Pancreas (tissue), 10 donors: ENCODE data around the gene PHAF1. TPM values are rescaled to one million over a fixed set of nuclear protein-coding genes. Genes with fewer than 3 reads are reported as not detected.
"Not testable (repeated sequence)": the region's sequence is repeated elsewhere in the genome, so short reads cannot be mapped to it uniquely, and the experiment has no call there.

Experiments used
- ATAC-seq, 4 donors: fragments of 200-7000 bp; cut with Tn5 transposase; one replicate each; pipeline versions ENCODE4 v1.8.0 to v1.9.1; 2020; ENCODE audit warnings: mild to moderate bottlenecking in 4 of 4, moderate library complexity in 4 of 4
- DNase-seq, 6 donors: peaks; one replicate each; pipeline ENCODE4 v3.0.0-alpha.2; 2020
- FAIRE-seq: peaks from 2 replicates; lab custom pipeline; 2012; peaks lifted over from hg19 to GRCh38; lab: Jason Lieb, UNC
- H3K27ac ChIP-seq, 4 donors: fragments of 200-600 bp; sonication (generic); 1 replicate in 3 of 4; 2 replicates in 1 of 4; pipeline versions ENCODE4 v1.5.0 to v1.8.0; 2020
- H3K27me3 ChIP-seq, 4 donors: fragments of 200-600 bp; one replicate each; pipeline ENCODE4 v1.8.0; 2021
- H3K36me3 ChIP-seq, 3 donors: fragments of 200-600 bp; sonication (generic) in 1 of 3; one replicate each; pipeline versions ENCODE4 v1.5.0 to v1.8.0; 2020 to 2021
- H3K4me1 ChIP-seq, 3 donors: fragments of 200-600 bp; one replicate each; pipeline ENCODE4 v1.8.0; 2021
- H3K4me3 ChIP-seq, 4 donors: fragments of 200-600 bp; sonication (generic) in 2 of 4; one replicate each; pipeline versions ENCODE4 v1.5.0 to v1.8.0; 2020 to 2021
- H3K9me3 ChIP-seq, 4 donors: fragments of 200-600 bp; one replicate each; pipeline ENCODE4 v1.8.0; 2021
- CTCF ChIP-seq, 4 donors: fragments of 200-600 bp; sonication (generic) in 3 of 4; IDR thresholded peaks; one replicate each; pipeline versions ENCODE4 v1.5.0 to v1.8.0; 2021; ENCODE audit warnings: antibody characterized with exemption in 4 of 4
- WGBS, 2 donors: extraction: QIAGEN DNeasy Blood & Tissue Kit; methylation state at CpG; one replicate each; pipeline ENCODE4 v1.1.7; 2013; 5-methylcytosine and 5-hydroxymethylcytosine counted together
- intact Hi-C, 3 donors: fragments of 100-400 bp; cut with DNase I; formaldehyde crosslinking; loops; one replicate each; pipeline versions ENCODE4 v1.11.1 to v1.14.2; 2022
- polyA plus RNA-seq, 2 donors: library from polyadenylated mRNA; stranded (reverse); fragments of 200-250 nt; gene quantifications; one replicate each; pipeline ENCODE4 v1.2.3, GENCODE V29; 2013
- total RNA-seq, 6 donors: library from RNA; stranded (reverse); fragmentation: NEBNext Ultra II Directional in 4 of 6; extraction: Animal tissue kit (Norgen Biotek cat#: 25700) in 4 of 6; gene quantifications; one replicate each; pipeline versions ENCODE4 v1.2.1 to v1.2.4, GENCODE V29; 2021 to 2023
- donor health status: healthy with polysubstance abuse.
- donor health status: DM: no; HTN: no; CAD: no; lungs with moderate emphysema.
- donor health status: DM: no; HTN: no; CAD: no.
- donor health status: control.
- donor health status: control.
- donor health status: Bipolar disorder and iron deficiency.
- donor health status: DM: yes; HTN: yes; CAD: no.
- donor health status: DM: no; HTN: no; CAD: no.
- donor health status: DM: no; HTN: no; CAD: no.
- donor health status: DM: yes; HTN: yes; CAD: no.

The PHAF1 gene
- total and polyA plus RNA-seq, 8 donors = 2.8 to 8.9 (median 4.9) TPM

- Histone ChIP-seq H3K4me3 (no peak overlapping the region), H3K27me3 (no peaks in the 10 kb centered on the region), H3K9me3 (no peaks in the 10 kb centered on the region), H3K36me3 (no peaks in the 10 kb centered on the region), H3K4me1 (peaks cover 0 to 8% (median 4%) of the 10 kb centered on the region in 3 donors), H3K27ac (no peak overlapping the region)
- DNase-seq = no peak
- FAIRE-seq = no peak
- no peak for TF ChIP-seq CTCF (IDR thresholded peaks at IDR 0.05)
- 83 to 85% methylated on average over 7 of the region's 7 CpGs for WGBS, 2 donors
- intact Hi-C loops = no loop called here
- no peak for ATAC-seq
Observed at GRCh38 chr16:67115639-67116038, 5.9 kb downstream of the PHAF1 start.

GRCh38 chr16:67116388-67117311 lies 6.9 kb downstream of the PHAF1 start:
- DNase-seq (no peak), ATAC-seq (no peak), FAIRE-seq (no peak)

GRCh38 chr16:67117716-67118115 lies 8.0 kb downstream of the PHAF1 start:
- Histone ChIP-seq H3K36me3 (peaks cover 0 to 4% (median 0%) of the 10 kb centered on the region in 3 donors), H3K9me3 (no peaks in the 10 kb centered on the region), H3K27me3 (no peaks in the 10 kb centered on the region), H3K4me1 (peaks cover 0 to 4% (median 0%) of the 10 kb centered on the region in 3 donors), H3K4me3 (no peak overlapping the region), H3K27ac (no peak overlapping the region)
- ATAC-seq (no peak), DNase-seq (no peak), FAIRE-seq (no peak)
- no peak for TF ChIP-seq CTCF (IDR thresholded peaks at IDR 0.05)
- WGBS, 2 donors = 98 to 99% methylated on average over 9 of the region's 9 CpGs
- intact Hi-C loops = no loop called here

More at GRCh38 chr16:67116388-67117311, 6.9 kb downstream of the PHAF1 start:
- 77% methylated on average over 13 of the region's 13 CpGs for WGBS, 2 donors
- intact Hi-C loops = no loop called here
- H3K27ac ChIP-seq = no peak overlapping the region
- H3K36me3 ChIP-seq = peaks cover 0 to under 1% (median 0%) of the 10 kb centered on the region in 3 donors
- no peak overlapping the region for H3K4me3 ChIP-seq
- H3K9me3 ChIP-seq = no peaks in the 10 kb centered on the region
- no peak for TF ChIP-seq CTCF (IDR thresholded peaks at IDR 0.05)
- no peaks in the 10 kb centered on the region for H3K27me3 ChIP-seq
- peaks cover 0 to 4% (median 0%) of the 10 kb centered on the region in 3 donors for H3K4me1 ChIP-seq

GRCh38 chr16:67120025-67120424 lies 10.3 kb downstream of the PHAF1 start:
- FAIRE-seq = no peak
- intact Hi-C loops = no loop called here
- no peak for ATAC-seq

GRCh38 chr16:67122799-67123198 lies 13.1 kb downstream of the PHAF1 start:
- H3K4me3 ChIP-seq, H3K27ac ChIP-seq, FAIRE-seq, ATAC-seq, intact Hi-C loops, H3K36me3 ChIP-seq, DNase-seq, H3K27me3 ChIP-seq, H3K9me3 ChIP-seq, H3K4me1 ChIP-seq: not testable (repeated sequence)
- WGBS, 2 donors = 95 to 96% methylated on average over 5 of the region's 5 CpGs

More at GRCh38 chr16:67120025-67120424, 10.3 kb downstream of the PHAF1 start:
- TF ChIP-seq CTCF (IDR thresholded peaks at IDR 0.05) = no peak
- Histone ChIP-seq H3K36me3 (peaks cover 0 to 4% (median 0%) of the 10 kb centered on the region in 3 donors), H3K4me1 (no peaks in the 10 kb centered on the region), H3K9me3 (no peaks in the 10 kb centered on the region), H3K27me3 (no peaks in the 10 kb centered on the region), H3K4me3 (no peak overlapping the region), H3K27ac (no peak overlapping the region)
- WGBS, 2 donors = 79 to 85% methylated on average over 5 of the region's 5 CpGs
- DNase-seq = no peak
